Duodenal mucosa (tissue), 2 donors: ENCODE results near the gene PKD2L1.
A peak's percentile ranks its signal among the peaks of the same experiment; 100 is the strongest.

Experiments
- H3K27ac ChIP-seq: one replicate; pipeline ENCODE4 v1.7.0; 2013; ENCODE audit warnings: low read depth, low read length
- H3K27me3 ChIP-seq, 2 donors: one replicate each; pipeline ENCODE4 v1.7.0; 2013; ENCODE audit warnings: low read length in 2 of 2, control low read depth in 1 of 2; ENCODE audit not compliant: insufficient read depth in 2 of 2, control insufficient read depth in 1 of 2
- H3K36me3 ChIP-seq, 2 donors: one replicate each; pipeline ENCODE4 v1.7.0; 2013; ENCODE audit warnings: low read length in 2 of 2, control low read depth in 1 of 2; ENCODE audit not compliant: insufficient read depth in 2 of 2, control insufficient read depth in 1 of 2
- H3K4me1 ChIP-seq, 2 donors: one replicate each; pipeline ENCODE4 v1.7.0; 2013; ENCODE audit warnings: low read length in 2 of 2, control low read depth in 1 of 2; ENCODE audit not compliant: insufficient read depth in 2 of 2, control insufficient read depth in 1 of 2
- H3K4me3 ChIP-seq, 2 donors: one replicate each; pipeline ENCODE4 v1.7.0; 2013; ENCODE audit warnings: low read length in 2 of 2, low read depth in 1 of 2
- H3K9ac ChIP-seq, 2 donors: one replicate each; pipeline ENCODE4 v1.7.0; 2013; ENCODE audit warnings: low read length in 2 of 2, low read depth in 1 of 2
- H3K9me3 ChIP-seq, 2 donors: one replicate each; pipeline ENCODE4 v1.7.0; 2013; ENCODE audit warnings: low read length in 2 of 2, control low read depth in 1 of 2; ENCODE audit not compliant: control insufficient read depth in 1 of 2

Gene PKD2L1

DNA sequence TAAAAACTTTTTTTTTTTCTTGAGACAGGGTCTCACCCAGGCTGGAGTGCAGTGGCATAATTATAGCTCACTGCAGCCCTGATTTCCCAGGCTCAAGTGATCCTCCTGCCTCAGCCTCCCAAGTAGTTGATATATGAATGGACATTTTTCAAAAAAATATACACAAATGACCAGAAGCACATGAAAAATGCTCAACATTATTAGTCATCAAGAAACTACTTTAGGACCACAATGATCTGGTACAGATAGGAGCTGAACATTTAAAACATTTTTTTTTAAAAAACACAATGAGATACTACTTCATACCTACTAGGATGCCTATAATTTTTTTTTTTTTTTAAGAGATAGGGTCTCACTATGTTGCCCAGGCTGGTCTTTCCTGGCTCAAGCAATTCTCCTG, 38.7 kb upstream of the PKD2L1 start:
- Histone ChIP-seq H3K27me3 (no peaks in the 10 kb centered on the region), H3K4me1 (peaks cover 47 to 52% of the 10 kb centered on the region in 2 donors), H3K4me3 (no peak overlapping the region), H3K27ac (no peak overlapping the region), H3K9me3 (no peaks in the 10 kb centered on the region), H3K36me3 (no peaks in the 10 kb centered on the region), H3K9ac (no peak overlapping the region)

- H3K9ac ChIP-seq = no peak overlapping the region
- no peaks in the 10 kb centered on the region for H3K9me3 ChIP-seq
- H3K4me1 ChIP-seq = peaks cover 29 to 36% of the 10 kb centered on the region in 2 donors
- H3K4me3 ChIP-seq = no peak overlapping the region
- H3K36me3 ChIP-seq = peaks cover 0 to 11% of the 10 kb centered on the region in 2 donors
- no peak overlapping the region for H3K27ac ChIP-seq
- no peaks in the 10 kb centered on the region for H3K27me3 ChIP-seq
Measured at GRCh38 chr10:100364735-100365391, 34.8 kb upstream of the PKD2L1 start.

DNA sequence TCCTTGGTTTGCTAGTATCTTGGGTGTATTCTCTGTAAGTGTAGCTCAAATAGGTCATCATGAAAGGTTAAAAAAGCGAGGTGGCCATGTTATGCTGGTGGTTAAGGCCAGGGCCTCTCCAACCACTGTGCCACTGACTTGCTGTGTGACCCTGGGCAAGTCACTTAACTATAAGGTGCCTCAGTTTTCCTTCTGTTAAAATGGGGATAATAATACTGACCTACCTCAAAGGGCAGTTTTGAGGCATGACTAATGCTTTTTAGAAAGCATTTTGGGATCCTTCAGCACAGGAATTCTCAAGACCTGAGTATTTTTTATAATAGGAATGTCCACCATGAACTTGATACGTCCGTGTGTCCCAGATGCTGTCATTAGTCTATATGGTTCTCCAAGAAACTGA, 34.1 kb upstream of the PKD2L1 start:
- Histone ChIP-seq H3K4me3 (no peak overlapping the region), H3K36me3 (peaks cover 0 to 11% of the 10 kb centered on the region in 2 donors), H3K4me1 (peaks cover 36 to 42% of the 10 kb centered on the region in 2 donors), H3K9ac (no peak overlapping the region), H3K27me3 (no peaks in the 10 kb centered on the region), H3K27ac (no peak overlapping the region), H3K9me3 (no peaks in the 10 kb centered on the region)

GRCh38 chr10:100362570-100363496, 32.8 kb upstream of the PKD2L1 start:
- Histone ChIP-seq H3K9ac (no peak overlapping the region), H3K36me3 (peaks cover 0 to 11% of the 10 kb centered on the region in 2 donors), H3K4me1 (peaks cover 39 to 46% of the 10 kb centered on the region in 2 donors), H3K4me3 (no peak overlapping the region), H3K27ac (no peak overlapping the region), H3K9me3 (no peaks in the 10 kb centered on the region), H3K27me3 (no peaks in the 10 kb centered on the region)

- Histone ChIP-seq H3K27ac (no peak overlapping the region), H3K9me3 (no peaks in the 10 kb centered on the region), H3K9ac (no peak overlapping the region), H3K36me3 (peaks cover 0 to 32% of the 10 kb centered on the region in 2 donors), H3K4me3 (no peak overlapping the region), H3K27me3 (no peaks in the 10 kb centered on the region), H3K4me1 (peaks cover 26 to 34% of the 10 kb centered on the region in 2 donors)
Measured at GRCh38 chr10:100360234-100360633, 30.2 kb upstream of the PKD2L1 start.

DNA sequence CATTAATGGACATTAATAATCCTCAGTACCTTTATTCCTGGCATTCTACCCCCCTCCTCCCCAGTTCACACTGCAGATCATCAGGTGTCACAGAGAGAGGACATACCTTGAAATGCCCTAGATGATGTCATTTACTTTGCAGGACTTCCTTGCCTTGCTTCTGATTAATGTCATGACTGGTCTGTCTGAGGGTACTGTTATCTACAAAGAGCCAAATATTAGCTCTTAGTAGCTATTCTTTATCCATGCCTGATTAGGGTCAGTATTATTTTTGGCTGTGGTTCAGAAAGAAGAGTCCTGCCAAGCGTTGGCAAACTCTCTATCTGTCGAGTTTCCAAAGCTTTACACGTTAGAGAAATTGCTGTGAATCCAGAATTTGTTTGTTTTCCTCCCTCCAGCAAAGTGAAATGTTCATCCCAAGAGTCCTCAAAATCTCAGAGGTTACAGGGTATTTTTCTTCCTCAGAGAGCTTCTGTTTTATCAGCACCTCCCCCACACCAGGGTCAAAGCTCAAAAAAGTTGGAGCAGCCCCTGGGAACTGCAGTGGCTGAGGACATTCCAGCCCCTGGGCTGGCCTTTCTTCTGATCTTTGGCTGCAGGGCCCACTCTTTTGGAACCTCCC, 29.6 kb upstream of the PKD2L1 start:
- Histone ChIP-seq H3K27me3 (no peaks in the 10 kb centered on the region), H3K9me3 (no peaks in the 10 kb centered on the region), H3K4me1 (peaks cover 22 to 31% of the 10 kb centered on the region in 2 donors), H3K9ac (no peak overlapping the region), H3K27ac (no peak overlapping the region), H3K36me3 (peaks cover 0 to 38% of the 10 kb centered on the region in 2 donors), H3K4me3 (peak overlapping the region in 1 of 2 donors; percentile 30)

- Histone ChIP-seq H3K36me3 (peaks cover 0 to 44% of the 10 kb centered on the region in 2 donors), H3K9me3 (no peaks in the 10 kb centered on the region), H3K9ac (no peak overlapping the region), H3K4me3 (peak overlapping the region in 1 of 2 donors; percentile 30), H3K27me3 (no peaks in the 10 kb centered on the region), H3K4me1 (peaks cover 22 to 29% of the 10 kb centered on the region in 2 donors), H3K27ac (no peak overlapping the region)
Measured at GRCh38 chr10:100359030-100359432, 29.0 kb upstream of the PKD2L1 start.

- peaks cover 3 to 57% of the 10 kb centered on the region in 2 donors for H3K36me3 ChIP-seq
Measured at GRCh38 chr10:100357059-100357858, 27.2 kb upstream of the PKD2L1 start.

DNA sequence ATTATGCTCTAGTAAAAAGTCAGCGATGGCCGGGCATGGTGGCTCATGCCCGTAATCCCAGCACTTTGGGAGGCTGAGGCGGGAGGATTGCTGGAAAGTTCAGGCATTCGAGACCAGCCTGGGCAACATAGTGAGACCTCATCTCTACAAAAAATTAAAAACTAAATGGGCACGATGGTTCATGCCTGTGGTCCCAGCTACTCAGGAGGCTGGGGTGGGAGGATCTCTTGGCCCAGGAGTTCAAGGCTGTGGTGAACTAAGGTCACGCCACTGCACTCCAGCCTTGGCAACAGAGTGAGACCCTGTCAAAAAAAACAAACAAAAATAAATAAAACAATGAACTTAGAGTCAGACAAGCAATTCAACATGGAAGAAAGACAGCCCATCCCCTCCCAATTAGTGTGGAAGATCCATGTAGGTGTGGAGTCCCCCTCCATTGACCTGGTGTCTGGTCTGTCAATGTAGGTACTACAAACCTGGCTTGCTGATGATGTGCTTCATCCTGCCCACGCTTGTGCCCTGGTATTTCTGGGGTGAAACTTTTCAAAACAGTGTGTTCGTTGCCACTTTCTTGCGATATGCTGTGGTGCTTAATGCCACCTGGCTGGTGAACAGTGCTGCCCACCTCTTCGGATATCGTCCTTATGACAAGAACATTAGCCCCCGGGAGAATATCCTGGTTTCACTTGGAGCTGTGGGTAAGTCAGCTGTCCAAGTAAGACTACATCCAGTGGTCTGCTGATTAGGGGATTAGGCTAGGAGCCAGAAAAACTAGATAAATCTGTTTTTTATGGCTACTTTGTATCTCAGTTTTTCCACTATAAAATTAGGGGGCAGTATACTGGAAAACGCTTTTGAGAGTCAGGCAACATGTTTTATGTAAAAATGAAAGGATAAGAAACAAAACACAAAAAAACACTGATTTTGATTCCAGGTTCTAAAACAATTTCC, 26.3 kb upstream of the PKD2L1 start:
- Histone ChIP-seq H3K4me1 (peaks cover 13 to 15% of the 10 kb centered on the region in 2 donors), H3K9me3 (no peaks in the 10 kb centered on the region), H3K36me3 (peaks cover 3 to 67% of the 10 kb centered on the region in 2 donors), H3K27ac (no peak overlapping the region), H3K9ac (no peak overlapping the region), H3K4me3 (no peak overlapping the region), H3K27me3 (no peaks in the 10 kb centered on the region)

More at GRCh38 chr10:100357059-100357858, 27.2 kb upstream of the PKD2L1 start:
- no peak overlapping the region for H3K4me3 ChIP-seq
- no peaks in the 10 kb centered on the region for H3K27me3 ChIP-seq
- H3K9ac ChIP-seq = no peak overlapping the region
- H3K27ac ChIP-seq = no peak overlapping the region
- no peaks in the 10 kb centered on the region for H3K9me3 ChIP-seq
- H3K4me1 ChIP-seq = peaks cover 13 to 15% of the 10 kb centered on the region in 2 donors
